RWPE1 (cell line): ENCODE data around the gene MVD.

ENCODE experiments used
- CTCF ChIA-PET: fragments of 350-600 bp; sonication (Branson Sonifier 250); formaldehyde crosslinking; extraction: SDS; loops from one replicate; lab custom pipeline; 2021; lab: Yijun Ruan, JAX
- POLR2A ChIA-PET: fragments of 400-600 bp; formaldehyde crosslinking; extraction: SDS; loops from one replicate; lab custom pipeline; 2020; ENCODE audit warnings: antibody characterized with exemption; ENCODE audit not compliant: low non-redundant PET; lab: Yijun Ruan, JAX
- DNase-seq: peaks from one replicate; pipeline ENCODE4 v3.0.0; 2012; ENCODE audit warnings: low spot score
- H3K27ac ChIP-seq: fragments of 450-650 bp; 2 replicates; pipeline ENCODE4 v1.5.1; 2017
- TF ChIP-seq, protein P1 (sequence below): fragments of 450-650 bp; conservative IDR thresholded peaks from 2 replicates; pipeline ENCODE4 v1.5.1; 2017; ENCODE audit warnings: low read depth, mild to moderate bottlenecking

Gene MVD

DNA sequence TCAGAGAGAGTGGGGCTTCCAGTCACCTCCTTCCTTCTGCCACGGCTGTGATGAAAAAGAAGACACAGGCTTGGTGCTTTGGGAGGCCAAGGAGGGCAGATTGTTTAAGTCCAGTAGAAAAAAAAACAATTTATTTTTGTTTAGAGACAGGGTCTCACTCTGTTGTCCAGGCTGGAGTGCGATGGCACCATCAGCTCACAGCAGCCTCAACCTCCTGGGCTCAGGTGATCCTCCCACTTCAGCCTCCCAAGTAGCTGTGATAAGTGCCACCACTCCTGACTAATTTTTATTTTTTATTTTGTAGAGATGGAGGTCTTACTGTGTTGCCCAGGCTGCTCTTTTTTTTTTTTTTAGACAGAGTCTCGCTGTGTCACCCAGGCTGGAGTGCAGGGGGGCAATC lies 2.7 kb upstream of the MVD start:
- H3K27ac ChIP-seq = 0 out of 2 replicates have a peak overlapping the region, but pooled peaks have one; percentile 12
- TF ChIP-seq, protein P1, sequence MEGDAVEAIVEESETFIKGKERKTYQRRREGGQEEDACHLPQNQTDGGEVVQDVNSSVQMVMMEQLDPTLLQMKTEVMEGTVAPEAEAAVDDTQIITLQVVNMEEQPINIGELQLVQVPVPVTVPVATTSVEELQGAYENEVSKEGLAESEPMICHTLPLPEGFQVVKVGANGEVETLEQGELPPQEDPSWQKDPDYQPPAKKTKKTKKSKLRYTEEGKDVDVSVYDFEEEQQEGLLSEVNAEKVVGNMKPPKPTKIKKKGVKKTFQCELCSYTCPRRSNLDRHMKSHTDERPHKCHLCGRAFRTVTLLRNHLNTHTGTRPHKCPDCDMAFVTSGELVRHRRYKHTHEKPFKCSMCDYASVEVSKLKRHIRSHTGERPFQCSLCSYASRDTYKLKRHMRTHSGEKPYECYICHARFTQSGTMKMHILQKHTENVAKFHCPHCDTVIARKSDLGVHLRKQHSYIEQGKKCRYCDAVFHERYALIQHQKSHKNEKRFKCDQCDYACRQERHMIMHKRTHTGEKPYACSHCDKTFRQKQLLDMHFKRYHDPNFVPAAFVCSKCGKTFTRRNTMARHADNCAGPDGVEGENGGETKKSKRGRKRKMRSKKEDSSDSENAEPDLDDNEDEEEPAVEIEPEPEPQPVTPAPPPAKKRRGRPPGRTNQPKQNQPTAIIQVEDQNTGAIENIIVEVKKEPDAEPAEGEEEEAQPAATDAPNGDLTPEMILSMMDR = no peak
- POLR2A ChIA-PET = interaction anchor here (0.6 kb wide), 2 partner anchors 15 to 64 kb away, joined by 3 to 4 read pairs; no protein-coding TSS in a partner anchor
- CTCF ChIA-PET = interaction anchor here (0.8 to 1.2 kb wide), 2 partner anchors 20 to 103 kb away, joined by 5 to 12 read pairs; no protein-coding TSS in a partner anchor
- no peak for DNase-seq

DNA sequence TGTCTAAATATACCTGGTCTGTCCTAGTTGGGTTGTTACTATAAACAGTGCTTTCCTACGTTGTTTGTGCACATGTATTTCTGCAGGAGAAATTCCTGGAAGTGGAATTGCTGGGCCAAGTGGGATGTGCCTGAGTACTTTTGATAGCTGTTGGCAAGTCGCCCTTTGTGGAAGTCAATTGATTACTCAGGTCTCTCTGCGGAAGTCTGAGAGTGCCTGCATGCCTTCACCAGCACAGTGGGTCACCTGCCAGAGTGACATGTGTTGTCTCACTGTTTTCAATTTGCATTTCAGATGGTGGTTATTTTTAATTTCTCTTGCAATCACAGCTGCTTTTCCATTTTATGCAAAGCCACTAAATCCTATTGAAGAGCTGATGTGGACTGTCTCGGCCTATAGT lies 2.3 kb upstream of the MVD start:
- POLR2A ChIA-PET = interaction anchor here (0.6 kb wide), 1 partner anchor 15 kb away, joined by 3 read pairs; no protein-coding TSS in a partner anchor
- CTCF ChIA-PET = interaction anchor here (0.7 to 1.2 kb wide), 3 partner anchors 20 to 104 kb away, joined by 3 to 12 read pairs (median 5); no protein-coding TSS in a partner anchor
- H3K27ac ChIP-seq = no peak overlapping the region
- no peak for DNase-seq
- TF ChIP-seq, protein P1 = no peak

DNA sequence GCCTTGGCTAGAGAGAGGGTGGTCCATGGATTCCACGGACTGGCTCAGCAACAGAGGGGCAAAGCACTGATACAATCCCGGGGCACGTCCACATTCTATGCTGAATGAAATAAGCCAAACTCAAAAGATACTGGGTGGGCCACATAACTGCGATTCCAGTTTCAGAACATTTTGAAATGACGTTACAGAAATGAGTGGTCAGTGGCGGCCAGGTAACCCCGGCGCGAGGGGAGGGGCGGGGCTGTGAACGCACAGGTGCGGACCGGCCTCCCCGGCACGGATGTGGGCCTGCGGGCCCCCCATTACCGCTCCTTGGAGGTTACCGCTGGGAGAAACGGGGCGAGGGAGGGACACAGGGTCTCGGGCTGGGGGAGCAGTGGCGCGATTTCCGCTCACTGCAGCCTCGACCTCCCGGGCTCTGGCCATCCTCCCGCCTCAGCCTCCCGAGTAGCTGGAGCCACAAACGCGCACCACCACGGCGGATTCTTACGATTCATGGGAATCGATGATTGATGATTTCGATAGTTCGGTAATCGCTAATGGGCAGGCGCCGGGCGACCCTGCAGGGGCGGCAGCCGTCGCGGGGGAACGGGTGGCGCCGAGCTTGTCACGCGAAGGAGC lies 559 bp downstream of the MVD start:
- H3K27ac ChIP-seq = peak overlapping the region; percentile 82
- DNase-seq = no peak
- POLR2A ChIA-PET = interaction anchor here (0.7 kb wide), 1 partner anchor 11 kb away, joined by 3 read pairs; no protein-coding TSS in a partner anchor
- CTCF ChIA-PET = interaction anchor here (0.6 kb wide), 1 partner anchor 102 kb away, joined by 3 read pairs; no protein-coding TSS in a partner anchor
- TF ChIP-seq, protein P1 = no peak

DNA sequence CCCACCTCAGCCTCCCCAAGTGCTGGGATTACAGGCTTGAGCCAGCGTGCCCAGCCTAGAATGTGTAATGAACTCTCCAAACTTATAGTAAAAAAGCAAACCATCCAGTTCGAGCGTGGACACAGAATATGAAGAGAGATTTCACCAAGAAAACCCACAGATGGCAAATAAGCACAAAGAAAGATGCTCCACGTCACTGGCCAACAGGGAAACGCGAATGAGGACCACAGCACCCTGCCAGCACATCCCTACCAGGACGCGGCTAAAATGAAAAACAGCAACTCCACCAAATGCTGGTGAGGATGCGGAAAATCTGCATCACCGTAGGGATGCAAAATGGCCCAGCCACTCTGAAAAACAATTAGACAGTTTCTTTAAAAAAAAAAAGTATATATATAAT lies 1.4 kb downstream of the MVD start:
- CTCF ChIA-PET = no interaction called here
- peak overlapping the region; percentile 57 for H3K27ac ChIP-seq
- POLR2A ChIA-PET = no interaction called here
- no peak for DNase-seq
- TF ChIP-seq, protein P1 = no peak

DNA sequence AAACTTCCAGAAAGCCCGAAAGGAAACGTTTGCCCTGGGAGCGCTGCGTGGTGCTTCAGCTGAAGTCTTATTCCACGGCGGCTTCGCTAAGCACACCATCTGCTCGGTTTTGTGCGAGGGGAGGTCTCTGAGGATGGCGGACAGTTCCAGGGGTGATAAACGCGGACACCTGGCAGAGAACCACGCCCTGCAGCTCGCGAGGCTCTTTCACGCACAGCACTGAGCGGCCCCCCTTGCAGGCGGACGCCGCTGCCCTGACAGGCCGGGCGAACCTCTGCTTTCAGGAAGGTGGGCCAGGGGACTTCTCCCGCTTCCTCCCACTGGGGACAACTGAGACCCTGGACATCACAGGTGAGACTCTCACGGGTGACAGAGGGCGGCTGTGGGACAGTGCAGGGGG lies 3.7 kb downstream of the MVD start:
- ChIA-PET POLR2A (no interaction called here), CTCF (no interaction called here)
- peak overlapping the region; percentile 28; the same call in 1 of the 2 replicates for H3K27ac ChIP-seq
- TF ChIP-seq, protein P1 = no peak
- DNase-seq = no peak

DNA sequence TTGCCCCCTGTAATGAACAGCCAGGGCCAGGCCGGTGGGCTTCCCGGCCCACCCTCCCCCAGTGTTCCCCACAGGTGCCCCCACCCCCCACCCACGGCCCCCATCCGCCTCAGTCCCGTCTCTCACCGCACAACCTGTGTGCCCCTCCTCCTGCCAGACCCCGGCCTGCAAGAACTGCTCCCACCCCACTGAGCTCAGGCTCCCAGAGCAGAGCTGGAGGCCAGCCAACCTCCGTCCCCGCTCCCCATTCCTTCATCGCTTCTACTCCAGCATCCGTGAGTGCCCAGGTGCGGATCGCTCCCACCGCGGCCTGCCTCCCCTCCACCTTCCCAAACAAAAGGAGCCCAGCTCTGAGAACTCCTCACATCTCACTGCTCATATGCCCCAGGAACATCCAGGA lies 4.2 kb downstream of the MVD start:
- ChIA-PET CTCF (no interaction called here), POLR2A (no interaction called here)
- TF ChIP-seq, protein P1 = no peak
- DNase-seq = no peak
- H3K27ac ChIP-seq = no peak overlapping the region
